ENCODE measurements around the gene KRT73. TPM values are rescaled to one million over a fixed set of nuclear protein-coding genes. Genes with fewer than 3 reads are reported as not detected.

The KRT73 gene
- total RNA-seq, 1 experiment from 2014 or later = not detected

DNA sequence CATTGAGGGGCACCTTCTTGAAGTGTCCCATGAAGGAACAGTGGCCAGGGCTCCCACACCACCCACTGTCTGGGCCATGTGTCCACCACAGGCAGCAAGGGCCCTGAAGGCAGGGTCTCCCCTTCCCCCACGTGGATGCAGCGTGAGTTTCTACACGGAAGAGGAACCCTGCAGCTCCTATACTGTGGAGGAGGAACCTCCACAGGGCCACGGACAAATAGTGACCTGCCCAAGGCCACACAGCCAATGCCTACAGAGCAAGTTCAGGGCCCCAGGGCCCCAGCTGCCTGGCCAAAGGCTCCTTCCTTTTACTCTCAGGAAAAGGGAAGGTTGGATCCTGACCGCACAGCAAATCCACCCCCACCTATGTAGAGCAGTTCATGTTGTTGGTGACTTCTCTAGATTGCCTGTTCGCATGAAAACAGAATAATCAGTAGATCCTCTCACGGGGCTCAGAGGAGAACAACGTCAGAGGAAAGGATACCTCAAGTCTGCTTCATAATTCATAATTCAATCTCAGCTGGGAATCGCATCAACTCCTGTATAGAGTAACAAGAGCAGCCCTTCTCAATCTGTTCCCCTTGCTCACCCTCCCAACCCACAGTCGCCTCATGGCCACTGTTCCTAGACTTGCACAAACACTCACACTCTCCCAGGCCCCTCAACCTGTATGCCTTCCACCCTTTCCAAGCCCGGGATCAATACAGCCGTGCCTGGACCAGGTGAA is 11.1 kb upstream of the KRT73 start:
- DNase-seq (ENCODE audit: low spot score) = no peak

DNA sequence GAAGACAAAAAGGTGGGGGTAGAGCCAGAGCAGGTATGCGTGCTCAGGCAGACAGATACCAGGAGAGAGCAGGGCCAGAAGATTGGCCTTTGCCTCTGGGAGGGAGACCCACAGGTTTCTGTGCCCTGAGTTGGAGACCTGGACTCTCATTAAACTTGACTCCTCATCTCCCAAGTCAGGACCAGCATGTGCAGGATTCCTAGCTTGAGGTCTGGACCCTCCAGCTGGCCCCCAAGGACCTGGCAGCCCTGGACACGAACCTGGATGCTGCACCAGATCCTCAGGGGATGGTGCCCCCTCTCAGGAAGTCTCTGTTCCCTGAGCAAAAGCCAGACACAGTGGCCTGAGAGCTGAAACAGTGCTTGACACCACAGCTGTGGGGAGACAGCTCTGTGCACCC is 10.5 kb upstream of the KRT73 start:
- no peak for DNase-seq (ENCODE audit: low spot score)
- in situ Hi-C loops (cut with HindIII; ENCODE audit: low sequenced_read_pairs) = no loop called here

More for the DNA sequence above, 11.1 kb upstream of the KRT73 start:
- in situ Hi-C loops (cut with HindIII; ENCODE audit: low sequenced_read_pairs) = no loop called here

DNA sequence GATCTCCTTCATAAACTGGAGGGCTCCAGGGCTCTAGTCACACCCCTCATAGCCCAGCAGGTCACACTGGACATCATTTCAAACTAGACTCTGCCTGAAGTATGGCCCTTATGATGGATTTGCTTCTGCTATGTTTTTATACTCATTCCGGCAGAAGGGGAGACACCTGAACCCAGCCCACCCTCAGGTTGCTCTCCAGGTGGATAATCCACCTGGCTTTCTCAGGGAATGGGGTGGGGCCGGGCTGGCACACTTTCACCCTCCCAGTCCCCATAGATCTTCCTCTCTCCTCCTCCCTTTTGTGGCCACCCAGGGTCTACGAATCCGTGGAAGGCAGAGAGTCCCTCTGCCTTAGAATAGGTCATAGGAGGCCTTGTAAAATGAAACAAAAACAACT is 9.8 kb upstream of the KRT73 start:
- in situ Hi-C loops (cut with HindIII; ENCODE audit: low sequenced_read_pairs) = no loop called here
- no peak for DNase-seq (ENCODE audit: low spot score)

DNA sequence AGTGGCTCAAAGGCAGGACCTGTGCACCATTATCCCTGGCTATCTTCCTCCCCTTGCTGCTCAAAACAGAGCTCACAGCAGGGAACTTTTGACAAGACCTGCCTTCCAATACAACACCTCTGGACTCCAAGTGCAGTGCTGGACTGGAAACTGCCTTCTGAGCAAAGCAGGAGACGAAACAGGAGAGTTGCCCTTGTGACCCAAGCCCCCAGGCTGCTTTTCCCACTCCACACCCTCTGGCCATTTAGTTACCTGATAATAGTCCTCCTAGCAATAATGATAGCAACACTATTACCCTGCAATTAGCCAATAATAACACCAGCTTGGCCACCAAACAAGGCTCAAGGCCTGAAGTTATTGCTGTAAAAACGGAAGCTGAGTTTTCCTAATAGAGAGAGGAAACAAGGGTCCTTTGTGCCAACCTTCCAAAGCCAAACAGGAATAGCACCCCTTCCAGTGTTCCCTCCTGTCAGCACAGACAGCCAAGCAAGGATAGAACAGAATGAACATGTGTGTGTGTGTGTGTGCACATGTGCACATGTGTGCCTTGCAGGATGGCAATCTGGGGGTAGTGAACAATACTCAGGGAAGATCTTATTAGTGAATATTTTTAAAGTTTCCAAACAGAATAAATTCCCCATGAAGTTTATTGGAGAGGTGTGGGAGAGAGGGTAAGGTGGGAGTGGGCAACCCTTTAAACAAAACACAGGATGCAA is 9.2 kb upstream of the KRT73 start:
- in situ Hi-C loops (cut with HindIII; ENCODE audit: low sequenced_read_pairs) = no loop called here
- no peak for DNase-seq (ENCODE audit: low spot score)

DNA sequence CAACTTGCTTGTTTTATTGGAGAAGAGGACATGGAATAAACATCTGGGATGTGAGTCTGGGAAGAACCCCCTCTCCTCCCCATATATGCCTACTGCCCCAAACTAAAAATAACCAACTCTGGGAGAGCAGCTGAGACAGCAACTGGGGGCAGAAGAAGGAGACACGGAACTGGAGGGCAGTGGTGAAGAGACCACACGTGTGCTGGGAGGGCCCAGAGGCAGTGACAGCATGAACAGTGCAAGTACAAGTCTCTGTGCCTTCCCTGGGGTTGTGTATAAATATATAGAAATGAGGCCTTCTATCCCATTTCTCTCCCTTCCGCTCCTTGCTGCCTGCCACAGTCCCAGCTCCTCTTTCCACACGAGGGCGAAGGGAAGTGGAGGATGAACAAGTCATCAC is 4.0 kb upstream of the KRT73 start:
- in situ Hi-C loops (cut with HindIII; ENCODE audit: low sequenced_read_pairs) = no loop called here
- DNase-seq (ENCODE audit: low spot score) = no peak

DNA sequence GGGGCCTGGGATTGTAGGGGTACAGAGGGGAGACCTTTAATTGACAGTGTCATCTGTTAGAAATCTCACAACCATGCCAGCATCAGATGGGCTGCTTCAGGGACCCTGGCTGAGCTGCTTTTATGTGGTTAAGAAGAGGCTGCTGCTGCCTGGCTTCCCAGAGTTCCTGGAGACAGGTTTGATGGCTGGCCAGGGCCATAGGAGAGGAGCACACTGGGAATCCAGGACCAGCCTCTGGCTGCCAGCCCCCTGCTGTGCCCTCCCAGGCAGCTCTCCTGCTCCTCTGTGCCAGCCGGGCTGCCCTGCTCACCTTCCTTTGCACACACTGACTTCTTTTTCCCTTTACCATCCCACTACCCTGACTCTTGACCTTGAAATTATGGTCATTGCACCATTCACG is 507 bp upstream of the KRT73 start:
- in situ Hi-C loops (cut with HindIII; ENCODE audit: low sequenced_read_pairs) = no loop called here
- no peak for DNase-seq (ENCODE audit: low spot score)

DNA sequence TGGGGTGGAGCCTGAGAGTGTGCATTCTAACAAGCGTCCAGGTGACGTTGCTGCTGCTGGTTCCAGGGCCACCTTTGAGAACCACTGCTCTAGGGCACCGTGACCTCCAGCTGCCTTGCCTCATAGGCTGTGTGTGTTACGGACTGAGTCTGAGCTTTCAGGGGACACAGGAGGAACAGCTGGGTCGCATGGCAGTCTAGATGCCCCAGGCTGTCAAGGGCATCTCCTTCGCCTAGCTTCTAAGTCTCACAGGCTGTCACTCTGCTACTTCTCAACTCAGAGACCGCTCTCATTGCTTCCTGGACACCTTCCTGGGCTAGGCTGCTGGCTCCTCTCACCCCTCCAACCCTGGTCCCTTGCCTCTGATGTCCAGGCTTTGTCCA is 965 bp downstream of the KRT73 start:
- no peak for DNase-seq (ENCODE audit: low spot score)
- in situ Hi-C loops (cut with HindIII; ENCODE audit: low sequenced_read_pairs) = no loop called here

DNA sequence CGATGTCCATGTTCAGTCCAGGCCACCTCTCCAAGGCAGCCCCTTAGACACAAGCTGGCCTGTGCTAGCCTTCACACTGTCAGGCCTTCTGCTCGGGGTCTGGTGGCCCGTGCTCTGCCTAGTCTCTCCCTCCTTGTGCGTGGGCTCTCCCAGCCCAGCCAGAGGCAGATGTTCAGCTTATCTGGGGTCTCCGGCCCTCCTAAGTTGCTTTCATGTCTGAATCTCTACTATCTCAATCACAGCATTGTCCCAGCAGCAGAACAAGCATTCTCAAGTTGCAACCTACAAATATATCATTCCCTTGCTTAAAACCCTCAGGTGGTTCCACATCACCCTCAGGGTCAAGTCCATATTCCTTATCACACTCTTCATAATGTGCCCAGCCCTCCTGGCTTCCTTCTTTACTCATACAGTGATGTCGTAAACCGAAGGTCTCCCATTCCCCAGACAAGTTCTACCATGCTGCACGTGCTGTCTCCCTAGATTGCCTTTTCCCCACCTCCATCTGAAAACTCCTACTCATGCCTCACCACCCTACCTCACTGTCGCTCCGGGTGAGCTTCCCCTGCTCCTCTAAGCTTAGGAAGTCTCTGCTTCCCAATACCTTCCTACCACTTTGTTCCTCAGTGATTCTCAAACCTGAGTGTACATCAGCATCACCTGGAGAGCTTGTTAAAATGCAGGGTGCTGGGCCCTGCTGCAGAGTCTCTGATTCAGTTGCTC is 1.5 kb downstream of the KRT73 start:
- in situ Hi-C loops (cut with HindIII; ENCODE audit: low sequenced_read_pairs) = no loop called here
- no peak for DNase-seq (ENCODE audit: low spot score)

DNA sequence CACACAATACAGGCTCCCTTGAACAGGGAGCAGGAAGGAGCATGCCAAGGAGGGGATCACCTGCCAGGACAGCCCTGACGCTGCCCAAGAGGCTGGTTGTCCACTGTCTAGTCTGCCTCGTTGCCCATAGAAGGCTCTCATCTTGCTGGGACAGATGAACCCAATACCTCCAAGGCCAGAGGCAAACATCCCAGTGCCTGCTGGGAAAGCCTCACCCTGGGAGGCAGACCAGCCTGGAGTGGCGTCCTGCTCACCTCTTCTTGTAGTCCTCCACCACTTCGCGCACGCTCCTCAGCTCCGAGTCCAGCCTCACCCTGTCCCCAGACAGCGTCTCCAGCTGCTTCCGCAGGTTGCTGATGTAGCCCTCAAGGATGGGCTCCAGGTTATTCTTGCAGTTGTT is 2.4 kb downstream of the KRT73 start:
- no peak for DNase-seq (ENCODE audit: low spot score)
- in situ Hi-C loops (cut with HindIII; ENCODE audit: low sequenced_read_pairs) = no loop called here

DNA sequence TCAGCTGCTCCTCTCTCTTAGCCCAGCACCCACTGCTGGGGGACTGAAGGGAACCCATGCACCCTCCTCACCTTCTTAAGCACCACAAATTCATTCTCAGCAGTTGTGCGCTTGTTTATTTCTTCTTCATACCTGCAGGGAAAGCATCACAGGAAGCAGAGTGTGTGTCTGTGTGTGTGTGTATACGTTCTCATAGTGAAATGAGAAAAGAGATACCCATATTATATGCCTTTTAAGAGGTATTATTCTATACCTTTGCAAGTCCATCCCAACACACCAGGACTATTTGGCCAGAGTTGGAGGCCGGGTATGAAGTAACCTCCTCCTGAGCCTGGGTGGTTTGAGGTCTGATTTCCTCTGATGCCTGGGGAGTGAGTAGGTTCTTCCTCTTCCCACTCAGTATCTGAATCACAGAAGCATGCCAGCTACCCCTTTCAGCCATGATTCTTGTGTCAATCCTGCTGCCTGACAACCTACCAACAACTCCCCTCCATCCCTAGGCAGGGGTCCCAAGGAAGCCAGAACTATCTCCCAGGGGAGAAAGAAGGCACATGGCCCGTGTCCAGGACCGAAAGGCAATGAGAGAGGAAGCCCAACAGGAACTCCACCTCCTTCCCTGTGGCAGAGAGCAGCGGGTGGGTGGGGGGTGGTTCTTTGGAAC is 3.0 kb downstream of the KRT73 start:
- in situ Hi-C loops (cut with HindIII; ENCODE audit: low sequenced_read_pairs) = no loop called here
- DNase-seq (ENCODE audit: low spot score) = no peak

DNA sequence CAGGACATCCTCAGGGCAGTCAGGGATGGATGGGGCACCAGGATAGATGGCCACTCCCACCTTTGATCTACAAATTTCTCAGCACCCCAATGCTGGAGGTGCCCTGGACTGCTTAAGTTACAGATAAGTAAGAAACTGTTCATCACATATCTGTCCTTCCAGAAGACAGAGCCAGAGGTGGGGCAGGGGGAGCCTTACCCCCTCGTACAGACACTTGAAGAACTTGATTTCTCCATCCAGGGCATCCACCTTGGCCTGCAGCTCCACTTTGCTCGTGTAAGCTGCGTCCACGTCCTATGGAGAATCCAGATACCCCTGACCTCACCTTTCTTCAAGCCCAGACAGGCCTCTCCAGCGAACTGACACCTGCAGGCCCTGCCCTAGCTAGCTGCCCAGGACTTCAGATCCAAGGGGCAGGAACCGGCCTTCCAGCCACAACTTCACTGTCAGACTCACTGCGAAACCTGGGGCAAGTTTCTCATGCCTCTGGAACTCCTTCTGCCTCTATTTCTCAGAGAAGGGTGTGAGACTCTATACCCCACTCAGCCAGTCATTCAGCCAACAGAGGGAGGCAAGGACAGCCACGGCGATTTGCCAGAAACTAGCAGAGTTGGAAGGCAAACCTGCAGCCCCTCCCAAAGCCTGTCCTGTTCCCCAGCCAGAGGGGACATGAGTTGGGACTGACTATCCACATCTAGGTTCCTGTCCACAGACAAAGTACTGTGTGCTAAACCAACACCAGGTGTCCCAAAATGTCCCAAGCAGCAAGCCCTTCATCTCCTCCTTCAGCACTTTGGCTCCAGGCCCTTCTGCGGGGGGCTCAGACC is 3.8 kb downstream of the KRT73 start:
- in situ Hi-C loops (cut with HindIII; ENCODE audit: low sequenced_read_pairs) = no loop called here
- no peak for DNase-seq (ENCODE audit: low spot score)

DNA sequence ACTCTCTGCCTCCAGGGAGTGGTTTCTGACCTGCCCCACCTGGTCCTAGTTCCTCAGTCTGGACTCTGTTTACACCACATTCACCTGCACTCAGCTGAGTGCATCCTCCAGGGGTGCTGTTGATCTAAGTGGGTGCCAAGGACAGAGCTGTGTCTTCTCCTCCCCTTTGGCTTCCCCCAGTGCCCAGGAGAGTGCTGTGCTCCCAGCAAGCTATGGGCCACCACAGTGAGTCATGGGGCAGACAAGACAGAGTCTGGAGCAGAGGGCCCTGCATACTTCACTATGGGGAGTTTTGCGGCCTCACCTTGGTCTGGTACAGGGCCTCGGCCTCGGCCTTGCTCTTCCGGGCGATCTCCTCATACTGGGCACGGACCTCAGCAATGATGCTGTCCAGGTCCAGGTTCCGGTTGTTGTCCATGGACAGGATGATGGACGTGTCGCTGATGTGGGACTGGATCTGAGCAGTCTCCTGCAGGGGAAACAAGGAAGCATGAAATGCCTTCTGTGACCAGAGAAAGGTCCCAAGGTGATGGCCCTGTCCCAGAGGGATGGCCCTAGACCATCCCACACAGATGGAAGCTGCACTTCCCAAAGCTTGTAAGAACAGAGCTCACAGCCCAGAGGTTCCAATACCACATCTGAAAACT is 4.9 kb downstream of the KRT73 start:
- no peak for DNase-seq (ENCODE audit: low spot score)
- in situ Hi-C loops (cut with HindIII; ENCODE audit: low sequenced_read_pairs) = no loop called here

DNA sequence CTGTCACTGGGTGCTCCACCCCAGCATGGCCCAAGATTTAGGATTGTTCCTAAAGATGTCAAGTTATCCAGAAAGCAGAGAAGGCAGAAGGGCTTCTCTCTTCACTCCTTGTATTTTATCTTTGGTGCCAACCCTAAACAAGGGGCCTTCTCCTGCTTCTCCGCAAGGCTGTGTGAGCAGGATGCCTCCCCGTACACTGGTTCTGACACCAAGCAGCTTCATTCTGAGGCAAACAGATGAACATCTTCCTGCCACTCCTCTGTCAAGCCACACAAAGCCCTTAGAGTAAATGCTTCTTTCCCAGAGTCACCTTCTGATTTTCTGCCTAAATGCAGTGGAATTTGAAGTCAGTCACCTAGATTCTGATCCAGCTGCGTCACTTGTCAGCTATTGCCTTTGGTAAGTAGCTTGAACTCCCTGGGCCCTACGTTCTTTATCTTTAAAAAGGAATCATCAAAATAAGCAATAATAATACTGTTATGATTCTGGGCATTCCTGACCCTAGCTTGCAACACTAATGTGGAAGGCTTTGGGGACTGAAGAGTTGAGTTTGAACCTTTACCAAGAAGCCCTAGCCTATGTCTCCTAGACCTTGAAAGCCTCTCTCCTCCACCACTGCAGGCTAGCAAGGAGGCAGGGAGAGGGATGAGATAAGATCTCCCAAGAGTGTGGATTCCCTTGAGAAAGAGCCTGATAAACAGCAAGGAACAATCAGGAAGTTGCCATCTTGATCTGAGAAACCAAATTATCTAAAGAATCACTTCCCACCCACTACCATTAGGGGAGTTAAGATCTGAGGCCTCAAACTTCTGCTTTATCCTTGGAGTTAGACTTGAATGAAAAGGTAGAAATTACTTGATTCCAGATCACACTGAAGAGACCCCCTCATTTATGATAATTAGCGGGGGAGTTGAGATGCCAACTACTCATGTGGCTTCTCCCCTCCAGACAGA is 5.7 kb downstream of the KRT73 start:
- in situ Hi-C loops (cut with HindIII; ENCODE audit: low sequenced_read_pairs) = no loop called here
- no peak for DNase-seq (ENCODE audit: low spot score)

DNA sequence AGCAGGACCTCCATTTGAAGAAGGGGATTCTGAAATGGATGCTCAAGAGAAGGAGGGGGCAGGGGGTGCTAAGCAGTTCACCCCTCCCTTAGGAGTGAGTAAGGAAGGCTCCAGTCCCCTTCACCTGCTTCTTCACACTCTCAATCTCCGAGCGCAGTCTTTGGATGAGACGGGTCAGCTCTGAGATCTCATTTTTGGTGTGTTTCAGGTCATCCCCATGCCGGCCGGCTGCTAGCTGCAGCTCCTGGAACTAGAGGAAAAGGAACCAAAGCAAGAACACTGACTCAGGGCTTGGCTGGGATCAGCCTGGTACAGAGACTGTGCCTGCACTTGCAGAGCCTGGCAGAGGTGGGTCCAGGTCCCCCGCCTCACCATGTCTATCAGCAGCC is 7.3 kb downstream of the KRT73 start:
- no peak for DNase-seq (ENCODE audit: low spot score)
- in situ Hi-C loops (cut with HindIII; ENCODE audit: low sequenced_read_pairs) = no loop called here

DNA sequence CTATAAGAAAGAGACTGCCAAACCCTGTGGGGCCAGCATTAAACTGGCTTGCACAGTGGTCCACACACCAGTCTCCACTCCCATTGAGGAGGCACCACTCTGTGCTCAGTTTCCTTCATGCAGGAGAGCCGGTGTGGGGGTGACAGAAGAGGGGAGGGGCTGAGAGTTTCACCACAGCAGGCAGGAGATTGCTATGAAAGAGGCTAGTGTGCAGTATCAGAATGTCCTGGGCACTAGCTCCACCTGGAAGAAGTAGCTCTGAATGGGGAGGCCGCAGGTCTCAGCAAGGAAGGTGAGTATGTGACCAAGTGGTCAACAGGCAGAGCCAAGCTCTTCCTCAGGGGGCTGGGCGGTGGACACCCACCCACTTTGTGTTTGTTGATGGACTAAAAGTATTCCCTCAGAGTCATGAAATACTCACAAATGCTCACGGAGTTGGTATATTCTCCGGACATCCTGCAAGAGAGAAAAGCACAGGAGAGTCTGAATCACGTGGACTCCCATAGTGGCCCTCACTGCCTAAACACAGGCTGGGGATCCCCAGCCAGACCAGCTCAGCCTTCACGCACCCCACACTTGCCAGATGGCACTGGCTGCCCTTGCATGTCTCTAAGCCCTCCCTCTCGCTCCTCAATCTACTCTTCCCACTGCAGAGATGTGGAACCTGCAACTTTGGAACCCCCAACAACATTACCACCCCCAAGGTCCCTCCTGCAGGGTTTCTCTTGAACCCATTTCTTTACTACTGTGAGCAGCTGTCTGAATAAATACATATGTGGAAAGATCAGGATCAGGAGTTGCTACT is 9.3 kb downstream of the KRT73 start:
- DNase-seq (ENCODE audit: low spot score) = no peak
- in situ Hi-C loops (cut with HindIII; ENCODE audit: low sequenced_read_pairs) = no loop called here

DNA sequence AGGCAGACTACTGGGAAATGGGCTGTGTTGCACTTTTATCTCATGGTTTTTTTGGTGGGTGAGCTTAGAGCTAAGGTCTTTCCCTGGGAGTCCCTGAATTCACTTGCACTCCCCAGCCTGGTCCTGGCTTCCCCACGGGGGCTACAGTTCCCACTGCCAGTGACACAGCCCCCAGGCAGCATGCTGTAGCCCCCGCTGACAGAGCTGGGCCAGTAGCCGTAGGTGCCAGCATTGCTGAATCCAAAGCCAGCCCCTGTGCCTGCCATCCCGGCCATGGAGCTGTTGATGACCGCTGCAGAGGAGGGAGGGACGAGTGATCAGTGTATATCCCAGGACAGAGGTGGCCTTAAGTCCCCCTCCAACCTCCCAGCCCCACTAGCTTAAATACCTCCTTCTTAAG is 10.2 kb downstream of the KRT73 start:
- in situ Hi-C loops (cut with HindIII; ENCODE audit: low sequenced_read_pairs) = no loop called here
- DNase-seq (ENCODE audit: low spot score) = no peak

DNA sequence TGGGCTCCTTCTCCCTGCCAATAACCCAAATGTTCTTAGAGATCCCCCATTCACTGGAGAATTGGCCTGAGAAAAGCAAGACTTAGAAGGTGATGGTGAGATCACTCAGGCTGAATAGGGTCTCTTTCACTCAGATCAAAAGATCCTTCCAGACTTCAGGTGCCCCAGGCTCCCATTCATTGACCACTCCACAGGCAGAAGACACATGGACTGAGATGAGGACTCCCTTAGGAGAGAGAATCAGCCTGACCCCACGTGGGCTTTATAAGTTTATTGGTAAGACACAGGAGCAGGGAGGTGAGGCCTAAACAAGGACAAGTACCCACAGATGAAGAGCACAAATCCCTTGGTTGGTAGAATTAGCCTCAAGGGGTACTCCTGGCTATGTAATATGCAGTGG is 11.0 kb downstream of the KRT73 start:
- in situ Hi-C loops (cut with HindIII; ENCODE audit: low sequenced_read_pairs) = no loop called here
- no peak for DNase-seq (ENCODE audit: low spot score)

All from G401 (cell line).